GM23248 (cell line): ENCODE measurements around the gene INCENP.

Experiments used
- EZH2 ChIP-seq: fragments of 200-600 bp; sonication (generic); IDR thresholded peaks from 2 replicates; pipeline ENCODE4 v1.6.1; 2018; ENCODE audit warnings: antibody characterized with exemption, mild to moderate bottlenecking; ENCODE audit not compliant: insufficient read depth, poor library complexity, severe bottlenecking
- EZH2phosphoT487 ChIP-seq: fragments of 200-600 bp; sonication (generic); IDR thresholded peaks from 2 replicates; pipeline ENCODE4 v1.6.1; 2018; ENCODE audit warnings: antibody characterized with exemption, moderate library complexity, mild to moderate bottlenecking, low read depth; ENCODE audit not compliant: insufficient read depth

DNA sequence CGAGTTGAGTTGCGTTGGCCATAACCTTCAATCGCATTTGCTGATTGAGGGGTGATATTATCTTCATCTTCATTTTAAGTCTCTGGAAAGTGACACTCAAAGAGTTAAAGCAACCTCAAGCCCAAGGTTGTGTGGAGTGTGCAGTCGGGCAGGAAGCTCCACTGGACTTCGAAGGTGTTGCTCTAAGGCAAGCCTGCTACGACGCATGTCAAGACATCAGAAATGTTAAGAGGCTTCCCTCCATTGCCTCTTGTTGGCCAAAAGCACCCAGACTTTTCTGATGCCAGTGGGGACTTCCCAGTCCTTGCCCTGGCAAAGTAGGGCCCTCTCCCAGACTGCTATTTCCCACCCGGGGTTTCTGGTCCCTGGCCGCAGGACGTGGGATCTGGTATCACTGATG lies 42.6 kb downstream of the INCENP start:
- TF ChIP-seq EZH2 (no peak), EZH2phosphoT487 (no peak)
